HG03520 (cell line): ENCODE measurements around the gene NAMPT.

Experiments used
- ATAC-seq: cut with Tn5 transposase; IDR thresholded peaks from one replicate; pipeline ENCODE4 v1.9.1; 2021; ENCODE audit warnings: mild to moderate bottlenecking, moderate library complexity; ENCODE audit not compliant: unreplicated experiment

Gene NAMPT

DNA sequence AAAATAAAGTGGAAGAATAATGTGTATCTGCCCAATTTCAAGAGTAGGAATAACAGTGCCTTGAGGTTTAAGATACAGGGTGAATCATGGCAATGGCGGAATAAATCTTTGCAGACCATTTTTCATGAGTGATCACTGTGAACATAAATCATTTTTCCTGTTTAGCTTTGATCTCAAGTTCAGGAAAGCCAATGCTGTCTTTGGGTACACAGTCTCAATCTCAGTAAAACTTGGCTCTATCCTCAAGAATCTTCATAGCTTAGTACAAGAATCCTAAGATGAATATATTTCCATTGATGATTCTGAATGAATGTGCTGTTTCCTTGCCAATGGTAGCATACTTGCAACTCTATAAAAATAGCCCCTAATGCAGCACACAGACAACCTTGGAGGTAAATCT is 6.8 kb downstream of the NAMPT start:
- ATAC-seq: no peak

DNA sequence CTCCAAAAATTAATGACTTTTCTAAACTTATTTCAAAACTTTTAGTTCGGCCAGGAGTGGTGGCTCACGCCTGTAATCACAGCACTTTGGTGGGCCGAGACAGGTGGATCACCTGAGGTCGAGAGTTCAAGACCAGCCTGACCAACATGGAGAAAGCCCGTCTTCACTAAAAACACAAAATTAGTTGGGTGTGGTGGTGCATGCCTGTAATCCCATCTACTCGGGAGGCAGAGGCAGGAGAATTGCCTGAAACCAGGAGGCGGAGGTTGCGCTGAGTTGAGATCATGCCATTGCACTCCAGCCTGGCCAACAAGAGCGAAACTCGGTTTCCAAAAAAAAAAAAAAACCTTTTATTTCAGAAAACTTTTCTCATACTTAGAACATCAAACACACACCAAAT is 8.3 kb downstream of the NAMPT start:
- ATAC-seq: no peak

DNA sequence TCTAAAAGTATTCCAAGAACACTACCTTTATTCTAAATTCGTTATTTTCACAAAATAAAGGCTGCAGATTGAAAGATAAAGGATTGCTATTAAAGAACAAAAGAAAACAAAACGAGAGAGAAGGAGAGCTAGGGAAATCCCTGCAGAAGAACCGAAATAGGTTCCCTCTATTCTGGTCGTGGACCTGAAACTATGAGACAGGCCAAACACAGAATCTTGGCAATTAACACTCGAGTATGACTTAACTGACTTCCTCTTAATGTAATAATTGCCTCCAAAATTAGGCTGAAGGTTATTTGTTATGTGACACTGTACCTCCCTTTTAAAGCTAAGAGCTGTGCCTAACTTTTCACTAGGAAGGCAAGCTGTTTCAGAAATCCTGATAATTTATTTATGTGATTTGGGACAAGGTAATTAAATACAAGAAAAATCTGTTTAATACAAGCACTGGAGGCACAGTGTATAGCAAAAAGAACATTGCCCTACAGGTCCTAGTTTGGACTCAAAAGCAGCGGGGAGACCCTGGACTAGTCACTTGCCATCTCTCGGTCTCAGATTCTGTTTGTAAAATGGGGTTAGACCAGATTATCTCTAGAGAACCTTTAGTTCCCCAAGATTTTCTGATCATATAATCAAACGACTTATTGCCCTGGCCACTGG is 11.6 kb downstream of the NAMPT start:
- no peak for ATAC-seq

DNA sequence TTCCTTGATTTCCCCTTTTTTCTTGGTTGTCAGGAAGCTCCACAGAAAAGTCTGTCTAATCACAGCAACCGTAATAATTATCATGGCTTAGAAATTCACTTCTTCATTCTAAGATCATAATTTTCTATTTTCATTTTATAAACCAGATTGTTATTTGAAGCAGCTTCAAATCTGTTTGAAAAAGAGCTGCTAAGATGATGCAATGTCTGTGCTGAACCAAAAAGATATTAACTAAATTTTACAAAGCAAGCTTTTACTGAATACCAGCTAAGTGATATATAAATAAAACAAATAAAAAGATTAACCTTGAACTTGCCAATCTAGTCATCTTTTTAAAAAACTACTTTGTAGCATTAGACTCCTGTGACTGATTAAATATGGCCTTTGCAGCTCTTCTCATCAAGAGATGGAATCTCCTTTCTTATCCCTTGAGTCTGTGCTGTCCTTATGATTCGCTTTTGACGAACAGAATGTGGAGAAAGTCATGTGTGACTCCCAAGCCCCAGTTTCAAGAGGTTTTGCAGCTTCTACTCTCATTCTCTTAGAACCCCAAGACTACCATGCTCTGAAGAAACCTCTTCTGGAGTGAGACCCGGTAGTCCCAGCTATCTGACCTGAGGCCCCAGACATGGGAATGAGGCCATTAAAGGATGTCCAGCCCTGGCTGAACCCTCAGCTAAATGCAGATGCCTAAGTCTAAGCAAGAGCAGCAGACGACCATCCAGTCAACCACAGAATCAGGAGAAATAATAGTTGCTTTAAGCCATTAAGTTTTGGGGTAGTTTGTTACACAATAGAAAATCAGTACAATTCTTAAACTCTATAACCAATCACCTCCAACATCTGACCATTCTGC is 14.4 kb downstream of the NAMPT start:
- ATAC-seq: no peak

DNA sequence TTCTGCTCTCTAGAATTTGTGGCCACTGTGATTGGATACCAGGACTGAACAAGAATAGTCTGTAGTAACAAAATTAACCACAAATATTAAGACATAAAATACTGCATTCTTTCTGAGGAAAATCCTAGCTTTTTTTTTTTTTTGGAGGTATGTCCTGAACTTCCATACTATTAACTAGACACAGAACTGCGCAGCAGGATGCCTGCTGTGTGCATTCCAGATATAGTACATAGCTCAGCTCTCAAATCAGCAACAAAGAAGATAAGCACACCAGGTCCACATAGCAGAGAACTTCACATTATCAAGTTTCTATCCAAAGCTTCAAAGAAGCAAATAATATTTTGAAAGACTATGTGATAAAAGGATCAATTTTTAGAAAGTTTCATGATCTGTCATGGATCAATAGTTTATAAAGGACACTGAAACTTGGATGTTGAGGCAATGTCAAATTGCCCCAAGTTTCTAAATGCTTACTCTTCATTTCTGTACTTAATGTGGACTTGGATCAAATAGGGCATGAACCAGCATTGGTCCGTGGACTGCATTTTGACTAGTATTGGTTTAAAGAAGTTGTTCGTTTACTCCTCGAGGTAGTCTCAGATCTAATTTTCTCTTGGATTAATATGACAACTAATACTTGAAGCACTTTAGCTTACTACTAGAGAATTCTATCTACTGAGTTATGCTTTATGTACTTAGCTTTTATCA is 15.4 kb downstream of the NAMPT start:
- ATAC-seq: no peak

DNA sequence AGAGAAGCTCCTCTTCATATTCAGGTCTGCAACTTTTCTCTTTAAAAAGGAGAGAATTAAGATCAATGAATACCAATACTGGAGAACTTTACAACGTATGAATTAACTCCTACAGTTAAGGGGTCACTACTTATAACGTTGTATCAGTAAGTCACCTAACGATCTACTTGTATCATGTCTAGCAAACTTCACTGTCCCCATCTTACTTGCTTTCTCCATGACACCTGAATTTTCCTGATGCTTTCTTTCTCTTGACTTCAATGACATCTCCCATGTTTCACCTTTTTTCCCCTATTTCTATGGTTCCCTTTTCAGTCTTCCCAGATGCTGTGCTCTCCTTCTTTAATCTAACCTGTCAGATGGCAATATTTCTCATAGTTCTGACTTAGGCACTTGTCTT is 19.6 kb downstream of the NAMPT start:
- ATAC-seq: no peak

- ATAC-seq: no peak
Measured at GRCh38 chr7:106262221-106262881, 22.4 kb downstream of the NAMPT start.

DNA sequence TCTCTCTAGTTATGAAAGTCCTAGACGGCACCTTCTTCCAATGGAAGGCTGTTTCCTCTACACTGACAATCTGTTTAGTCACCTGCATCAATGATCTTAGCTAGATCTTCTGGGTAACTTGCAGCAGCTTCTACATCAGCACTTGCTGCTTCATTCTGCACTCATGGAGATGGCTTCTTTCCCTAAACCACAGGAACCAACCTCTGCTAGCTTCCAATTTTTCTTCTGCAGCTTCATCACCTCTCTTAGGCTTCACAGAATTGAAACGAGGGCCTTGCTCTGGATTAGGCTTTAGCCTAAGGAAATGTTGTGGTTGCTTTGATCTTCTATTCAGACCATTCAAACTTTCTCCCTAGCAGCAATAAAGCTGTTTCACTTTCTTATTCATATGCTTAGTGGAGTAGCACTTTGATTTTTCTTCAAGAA is 24.6 kb downstream of the NAMPT start:
- no peak for ATAC-seq

GRCh38 chr7:106258789-106259188 is 26.0 kb downstream of the NAMPT start:
- no peak for ATAC-seq

GRCh38 chr7:106257752-106258151 is 27.0 kb downstream of the NAMPT start:
- no peak for ATAC-seq

DNA sequence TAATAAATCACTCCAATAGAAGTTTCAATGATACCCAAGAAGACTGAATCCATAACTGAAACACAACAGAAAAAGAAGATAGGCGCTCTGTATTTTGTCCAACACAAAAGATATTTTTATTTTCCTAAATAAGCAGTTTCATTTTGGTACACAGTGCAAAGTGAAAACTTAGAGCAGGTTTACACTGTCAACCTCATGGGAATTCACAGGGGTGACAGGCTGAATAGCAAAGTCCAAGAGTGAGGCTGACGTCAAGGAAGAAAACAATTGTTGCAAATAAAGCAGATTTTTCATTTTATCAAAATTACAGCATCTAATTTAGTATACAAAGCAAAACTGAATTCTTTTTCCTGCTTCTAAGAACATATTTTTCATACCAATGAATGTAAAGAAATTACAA is 28.6 kb downstream of the NAMPT start:
- ATAC-seq: no peak

DNA sequence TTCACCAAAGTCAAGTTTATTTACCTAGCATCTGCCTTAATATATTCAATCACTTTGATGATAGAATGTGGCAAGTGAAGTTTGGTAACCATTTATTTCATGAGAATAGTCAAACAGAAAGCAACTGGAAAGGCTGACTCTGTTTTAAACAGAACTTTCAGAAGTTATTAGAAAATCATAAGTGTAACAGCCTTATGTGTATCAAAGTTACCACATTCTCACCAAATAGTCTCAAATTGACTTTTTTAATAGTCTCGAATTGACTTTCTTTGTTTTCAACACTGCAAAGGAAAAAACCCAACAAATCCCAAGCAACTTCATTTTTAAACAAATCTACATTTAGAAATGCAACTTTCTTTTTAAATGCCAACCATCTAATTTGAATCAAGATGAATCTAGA is 29.5 kb downstream of the NAMPT start:
- ATAC-seq: no peak

DNA sequence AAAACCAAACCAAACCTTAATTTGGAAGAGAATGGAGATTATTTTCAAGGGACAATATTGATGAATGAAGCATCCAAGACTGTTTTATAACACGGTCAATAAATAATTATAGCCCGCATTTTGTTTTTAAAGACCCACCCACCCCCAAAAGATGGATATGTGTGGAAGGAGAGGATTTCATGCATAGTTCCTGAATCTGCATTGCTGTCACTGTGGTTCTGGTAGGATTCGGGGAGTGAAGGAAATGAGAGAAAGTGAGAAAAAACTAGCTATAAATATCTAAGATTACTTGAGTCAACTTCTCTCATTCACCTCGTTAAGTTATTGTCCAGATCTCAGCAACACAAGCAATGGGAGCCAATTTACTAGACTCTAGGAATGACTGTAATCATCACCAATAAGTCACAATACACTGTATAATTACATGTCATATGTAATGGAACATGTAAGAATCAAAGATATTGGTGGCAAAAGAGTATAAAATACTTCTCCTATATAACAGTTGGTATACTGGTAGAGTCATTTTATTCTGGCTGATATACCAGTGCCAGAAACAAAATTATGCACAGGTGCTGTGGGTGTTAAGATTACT is 30.2 kb downstream of the NAMPT start:
- ATAC-seq: no peak

- ATAC-seq: no peak
Measured at GRCh38 chr7:106252568-106252967, 32.2 kb downstream of the NAMPT start.

- no peak for ATAC-seq
Measured at GRCh38 chr7:106249488-106249887, 35.3 kb downstream of the NAMPT start.

DNA sequence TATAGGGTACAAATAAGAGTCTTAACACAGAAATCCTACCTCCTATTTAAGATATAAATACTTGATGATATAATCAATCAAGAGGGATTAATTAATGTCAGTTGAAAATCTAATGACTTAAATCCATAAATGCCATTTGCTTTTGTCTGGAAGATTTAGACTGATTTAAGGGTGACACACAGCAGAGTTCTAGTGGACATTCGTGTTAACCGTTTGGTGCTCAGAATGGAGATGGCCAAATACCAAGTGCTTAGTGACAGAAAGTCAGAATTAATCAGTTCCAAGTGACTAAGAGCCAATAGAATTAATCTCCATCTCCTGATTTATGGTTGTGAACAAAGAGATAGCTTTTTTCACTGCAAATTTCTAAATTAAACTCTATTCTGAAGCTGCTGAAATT is 36.2 kb downstream of the NAMPT start:
- ATAC-seq: no peak

DNA sequence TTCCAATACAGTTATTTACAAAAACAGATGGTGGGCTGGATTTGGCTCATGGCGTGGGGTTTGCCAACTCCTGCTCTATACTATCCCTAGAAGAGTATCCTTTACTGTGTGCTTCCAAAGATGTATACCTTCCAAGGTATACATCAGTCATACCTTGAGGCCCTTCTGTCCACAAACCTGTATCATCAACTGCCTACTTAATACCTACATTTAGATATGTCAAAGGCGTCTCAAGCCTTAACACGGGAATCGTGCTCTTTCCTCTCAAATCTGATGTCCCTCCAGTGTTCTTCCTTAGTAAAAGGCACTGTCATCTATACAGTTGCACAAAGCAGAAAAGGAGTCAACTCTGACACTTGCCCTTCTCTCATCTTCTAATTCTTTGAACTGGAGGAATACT is 36.9 kb downstream of the NAMPT start:
- ATAC-seq: no peak

GRCh38 chr7:106246902-106247711 is 37.7 kb downstream of the NAMPT start:
- ATAC-seq: no peak

DNA sequence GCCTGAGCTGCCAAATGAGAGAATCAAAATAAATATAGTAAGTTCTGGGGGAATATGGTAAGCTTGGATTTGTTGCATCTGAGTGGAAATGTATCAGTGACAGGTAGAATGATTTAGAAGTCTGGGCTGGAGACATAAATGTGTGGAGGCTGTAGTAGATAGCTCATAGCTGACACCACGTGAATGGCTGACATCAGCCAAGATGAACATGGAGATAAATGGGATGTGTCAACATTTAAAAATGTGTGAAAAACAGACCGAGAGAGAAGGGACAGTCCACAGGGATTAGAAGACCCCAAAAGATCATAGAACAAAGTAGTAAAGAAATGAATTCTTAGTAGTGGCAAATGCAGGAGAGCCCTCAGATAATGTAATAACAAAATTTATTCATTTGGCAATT is 40.9 kb downstream of the NAMPT start:
- ATAC-seq: no peak

DNA sequence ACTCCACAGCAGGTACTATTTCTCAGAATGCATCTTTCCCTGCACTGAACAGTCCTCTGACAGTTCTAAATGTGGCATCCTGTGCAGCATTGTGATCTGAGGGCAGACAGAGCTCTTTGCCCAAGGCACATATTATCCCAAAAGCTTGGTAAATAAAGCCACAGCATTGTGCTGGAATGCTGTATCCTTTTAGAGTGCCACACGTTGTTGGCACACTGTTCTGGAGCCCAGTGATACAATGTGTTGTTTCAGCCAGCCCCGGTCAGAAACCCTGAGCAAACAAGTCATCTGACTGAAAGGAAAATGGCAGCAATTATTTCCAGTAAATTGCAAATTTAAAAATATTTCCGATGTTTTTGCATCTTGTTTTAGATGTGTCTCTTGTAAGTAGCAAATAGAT is 45.4 kb downstream of the NAMPT start:
- no peak for ATAC-seq
